Hepatocyte (in vitro differentiated cells): ENCODE results near the gene HUWE1.

Source experiments
- CTCF ChIP-seq: fragments of 200-600 bp; sonication (generic); IDR thresholded peaks from 2 replicates; pipeline ENCODE4 v1.5.1; 2016; ENCODE audit warnings: antibody characterized with exemption, mild to moderate bottlenecking; ENCODE audit not compliant: poor library complexity
- EZH2 ChIP-seq: fragments of 200-600 bp; sonication (generic); IDR thresholded peaks from 2 replicates; pipeline ENCODE4 v1.6.1; 2016; ENCODE audit warnings: antibody characterized with exemption, mild to moderate bottlenecking, borderline replicate concordance

GRCh38 chrX:53677286-53677685 is 9.2 kb downstream of the HUWE1 start:
- TF ChIP-seq CTCF (no peak), EZH2 (no peak)
